ENCODE measurements around the gene GNAI1. TPM values are rescaled to one million over a fixed set of nuclear protein-coding genes. Genes with fewer than 3 reads are reported as not detected.

Gene GNAI1
- total and polyA plus RNA-seq, 2 of the 13 experiments (the other 11 are each of a cell fraction or from before 2014, with no cell fraction given), result 3.5 to 5.7 TPM

DNA sequence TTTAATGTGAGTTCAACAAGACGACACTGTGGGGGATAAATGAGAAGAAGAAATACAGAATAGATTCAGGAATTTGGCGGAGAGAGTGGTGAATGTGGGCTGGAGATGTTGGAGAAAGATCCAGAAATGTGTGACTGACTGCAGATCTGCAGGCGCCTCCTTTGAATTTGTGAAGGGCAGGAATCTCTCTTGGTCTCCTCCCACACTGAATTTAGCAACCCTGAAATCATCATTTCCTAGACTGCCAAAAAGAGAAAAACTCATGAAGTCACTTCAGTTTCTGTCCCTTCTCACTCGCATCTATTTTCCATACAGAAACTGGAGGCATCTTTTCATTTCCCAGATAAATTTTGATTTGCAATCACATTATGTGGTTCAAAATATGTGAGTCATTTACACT is 128.7 kb downstream of the GNAI1 start:
- no peaks in the 10 kb centered on the region for H3K79me2 ChIP-seq (ENCODE audit: insufficient read depth, low read length)
- no peak overlapping the region for H3K9ac ChIP-seq (ENCODE audit: insufficient read depth, low read depth, low read length)
- CTCF ChIA-PET (ENCODE audit: low intra/inter-chr PET ratio, low total read pairs), result no interaction called here
- FAIRE-seq (no peak), ATAC-seq (no peak), DNase-seq (ENCODE audit: low spot score) (no peak)
- no peaks in the 10 kb centered on the region for H4K20me1 ChIP-seq (ENCODE audit: insufficient read depth, low read length)
- TF ChIP-seq SOX13 (IDR thresholded peaks at IDR 0.05) (no peak), SOX13 (CRISPR knock-in tag; conservative IDR thresholded peaks at IDR 0.05 in 1 of 2, IDR thresholded peaks at IDR 0.05 in 1 of 2) (no peak), NFYC (CRISPR knock-in tag; IDR thresholded peaks at IDR 0.05) (no peak)
- POLR2A ChIA-PET, result no interaction called here
- H3K27me3 ChIP-seq (ENCODE audit: control insufficient read depth in 1 of 2, insufficient read depth in 2 of 2, low read length in 2 of 2), result no peaks in the 10 kb centered on the region
- no peaks in the 10 kb centered on the region for H3K4me1 ChIP-seq (ENCODE audit: insufficient read depth, low read length)
- BruUV-seq (replicated peaks), result no TSS peak
- intact Hi-C loops (cut with micrococcal nuclease; ENCODE audit: unreplicated experiment), result no loop called here
- 74% methylated on average over 4 of the region's 4 CpGs for WGBS (ENCODE audit: low lambda C conversion rate)
- in situ Hi-C loops (cut with HindIII; ENCODE audit: extremely low pct_ligation_motif_present, low pct_unique_long_range_greater_than_20kb), result no loop called here
- H3K4me3 ChIP-seq (replicated peaks in 1 of 3; ENCODE audit: insufficient read depth in 1 of 3, low read depth in 2 of 3, low read length in 3 of 3), result no peak overlapping the region
- H2AFZ ChIP-seq (ENCODE audit: low read length), result no peak overlapping the region
- H3K4me2 ChIP-seq (ENCODE audit: low read depth, low read length), result no peak overlapping the region
- no peaks in the 10 kb centered on the region for H3K36me3 ChIP-seq (replicated peaks in 1 of 2; ENCODE audit: control insufficient read depth in 1 of 2, insufficient read depth in 2 of 2, low read length in 2 of 2)
- no peak overlapping the region for H3K27ac ChIP-seq (ENCODE audit: extremely low read length, insufficient read depth, low read length)
- H3K9me3 ChIP-seq (ENCODE audit: low read length), result no peaks in the 10 kb centered on the region

DNA sequence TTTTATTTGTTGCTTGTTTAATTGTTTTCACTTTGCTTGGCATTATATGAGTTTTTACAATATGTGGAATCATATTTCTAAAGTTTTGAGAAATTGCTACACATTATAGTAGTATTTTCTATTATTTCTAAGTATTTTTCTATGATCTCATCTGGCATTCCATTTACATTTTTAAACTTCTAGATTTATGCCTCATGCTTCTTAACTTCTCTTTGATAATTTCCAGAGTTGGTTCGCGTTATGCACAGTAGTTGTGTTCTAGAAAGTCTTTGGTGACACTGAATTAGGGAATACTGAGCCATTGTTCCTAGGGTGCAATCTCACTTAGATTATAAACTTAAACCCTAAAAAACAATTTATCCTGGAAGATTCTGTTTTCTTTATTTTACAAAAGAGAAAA is 129.2 kb downstream of the GNAI1 start:
- Histone ChIP-seq H3K79me2 (ENCODE audit: insufficient read depth, low read length) (no peaks in the 10 kb centered on the region), H4K20me1 (ENCODE audit: insufficient read depth, low read length) (no peaks in the 10 kb centered on the region), H3K27me3 (ENCODE audit: control insufficient read depth in 1 of 2, insufficient read depth in 2 of 2, low read length in 2 of 2) (no peaks in the 10 kb centered on the region), H3K4me2 (ENCODE audit: low read depth, low read length) (no peak overlapping the region), H3K36me3 (replicated peaks in 1 of 2; ENCODE audit: control insufficient read depth in 1 of 2, insufficient read depth in 2 of 2, low read length in 2 of 2) (no peaks in the 10 kb centered on the region), H3K9me3 (ENCODE audit: low read length) (no peaks in the 10 kb centered on the region), H3K27ac (ENCODE audit: extremely low read length, insufficient read depth, low read length) (no peak overlapping the region), H3K4me3 (replicated peaks in 1 of 3; ENCODE audit: insufficient read depth in 1 of 3, low read depth in 2 of 3, low read length in 3 of 3) (no peak overlapping the region), H3K9ac (ENCODE audit: insufficient read depth, low read depth, low read length) (no peak overlapping the region), H3K4me1 (ENCODE audit: insufficient read depth, low read length) (no peaks in the 10 kb centered on the region), H2AFZ (ENCODE audit: low read length) (no peak overlapping the region)
- POLR2A ChIA-PET, result no interaction called here
- intact Hi-C loops (cut with micrococcal nuclease; ENCODE audit: unreplicated experiment), result no loop called here
- CTCF ChIA-PET (ENCODE audit: low intra/inter-chr PET ratio, low total read pairs), result no interaction called here
- FAIRE-seq (no peak), DNase-seq (ENCODE audit: low spot score) (no peak), ATAC-seq (no peak)
- 52% methylated on average over 2 of the region's 2 CpGs for WGBS (ENCODE audit: low lambda C conversion rate)
- BruUV-seq (replicated peaks), result no TSS peak
- in situ Hi-C loops (cut with HindIII; ENCODE audit: extremely low pct_ligation_motif_present, low pct_unique_long_range_greater_than_20kb), result no loop called here
- TF ChIP-seq NFIC (IDR thresholded peaks at IDR 0.05; ENCODE audit: low read length) (no peak), ZFX (CRISPR knock-in tag; IDR thresholded peaks at IDR 0.05; ENCODE audit: low read depth) (no peak), STAG1 (CRISPR knock-in tag; IDR thresholded peaks at IDR 0.05) (no peak), ZC3H13 (CRISPR knock-in tag; IDR thresholded peaks at IDR 0.05) (no peak), ZFP91 (CRISPR knock-in tag; IDR thresholded peaks at IDR 0.05; ENCODE audit: borderline replicate concordance) (no peak), ZNF207 (IDR thresholded peaks at IDR 0.05; ENCODE audit: borderline replicate concordance) (no peak), ATM (IDR thresholded peaks at IDR 0.05; ENCODE audit: borderline replicate concordance) (no peak), AKAP8 (CRISPR knock-in tag; IDR thresholded peaks at IDR 0.05) (no peak), ZNF232 (CRISPR knock-in tag; IDR thresholded peaks at IDR 0.05; ENCODE audit: borderline replicate concordance) (no peak), HOXA5 (CRISPR knock-in tag; IDR thresholded peaks at IDR 0.05) (no peak), NR1H2 (CRISPR knock-in tag; IDR thresholded peaks at IDR 0.05; ENCODE audit: borderline replicate concordance, low read depth) (no peak)
- TF ChIP-seq, protein P1, sequence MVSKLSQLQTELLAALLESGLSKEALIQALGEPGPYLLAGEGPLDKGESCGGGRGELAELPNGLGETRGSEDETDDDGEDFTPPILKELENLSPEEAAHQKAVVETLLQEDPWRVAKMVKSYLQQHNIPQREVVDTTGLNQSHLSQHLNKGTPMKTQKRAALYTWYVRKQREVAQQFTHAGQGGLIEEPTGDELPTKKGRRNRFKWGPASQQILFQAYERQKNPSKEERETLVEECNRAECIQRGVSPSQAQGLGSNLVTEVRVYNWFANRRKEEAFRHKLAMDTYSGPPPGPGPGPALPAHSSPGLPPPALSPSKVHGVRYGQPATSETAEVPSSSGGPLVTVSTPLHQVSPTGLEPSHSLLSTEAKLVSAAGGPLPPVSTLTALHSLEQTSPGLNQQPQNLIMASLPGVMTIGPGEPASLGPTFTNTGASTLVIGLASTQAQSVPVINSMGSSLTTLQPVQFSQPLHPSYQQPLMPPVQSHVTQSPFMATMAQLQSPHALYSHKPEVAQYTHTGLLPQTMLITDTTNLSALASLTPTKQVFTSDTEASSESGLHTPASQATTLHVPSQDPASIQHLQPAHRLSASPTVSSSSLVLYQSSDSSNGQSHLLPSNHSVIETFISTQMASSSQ (IDR thresholded peaks at IDR 0.05; ENCODE audit: low read depth), result no peak
- TF ChIP-seq, protein P1 (CRISPR knock-in tag; IDR thresholded peaks at IDR 0.05; ENCODE audit: borderline replicate concordance), result no peak
